Liver (tissue), 9 donors: ENCODE measurements around the gene PANX1. TPM values are rescaled to one million over a fixed set of nuclear protein-coding genes. Genes with fewer than 3 reads are reported as not detected.

Experiments used
- DNase-seq: peaks from one replicate; pipeline ENCODE4 v3.0.0-alpha.2; 2017; ENCODE audit warnings: low spot score
- H3K27ac ChIP-seq, 2 donors: one replicate each; pipeline ENCODE4 v1.7.0; 2013; ENCODE audit warnings: inconsistent platforms in 2 of 2, low read length in 2 of 2, control low read depth in 1 of 2, low read depth in 1 of 2, mild to moderate bottlenecking in 1 of 2
- H3K27me3 ChIP-seq, 4 donors: one replicate each; pipeline versions ENCODE4 v1.6.1 to v1.7.0; 2013; ENCODE audit warnings: low read length in 3 of 4, inconsistent platforms in 1 of 4, mild to moderate bottlenecking in 1 of 4, moderate library complexity in 1 of 4; ENCODE audit not compliant: control insufficient read depth in 4 of 4, insufficient read depth in 4 of 4
- H3K36me3 ChIP-seq, 4 donors: one replicate each; pipeline versions ENCODE4 v1.6.1 to v1.7.0; 2013; ENCODE audit warnings: low read length in 3 of 4, mild to moderate bottlenecking in 3 of 4, low read depth in 1 of 4, moderate library complexity in 1 of 4; ENCODE audit not compliant: control insufficient read depth in 4 of 4, insufficient read depth in 3 of 4
- H3K4me1 ChIP-seq, 4 donors: one replicate each; pipeline versions ENCODE4 v1.6.1 to v1.7.0; 2013; ENCODE audit warnings: low read length in 3 of 4, mild to moderate bottlenecking in 3 of 4, moderate library complexity in 1 of 4; ENCODE audit not compliant: control insufficient read depth in 4 of 4, insufficient read depth in 4 of 4
- H3K4me3 ChIP-seq, 3 donors: one replicate each; pipeline versions ENCODE4 v1.6.1 to v1.7.0; 2013; ENCODE audit warnings: low read length in 3 of 3, control low read depth in 1 of 3, low read depth in 1 of 3, mild to moderate bottlenecking in 1 of 3
- H3K9ac ChIP-seq, 2 donors: one replicate each; pipeline ENCODE4 v1.7.0; 2013; ENCODE audit warnings: low read length in 2 of 2, mild to moderate bottlenecking in 2 of 2, moderate library complexity in 2 of 2, control low read depth in 1 of 2, low read depth in 1 of 2
- H3K9me3 ChIP-seq, 4 donors: one replicate each; pipeline versions ENCODE4 v1.6.1 to v1.7.0; 2013; ENCODE audit warnings: low read length in 3 of 4; ENCODE audit not compliant: control insufficient read depth in 4 of 4
- ATF3 ChIP-seq: IDR thresholded peaks from 2 replicates; pipeline ENCODE4 v1.6.1; 2016; ENCODE audit warnings: antibody characterized with exemption
- EGR1 ChIP-seq, 2 donors: IDR thresholded peaks; 2 replicates each; pipeline ENCODE4 v1.6.1; 2016 to 2018; ENCODE audit warnings: antibody characterized with exemption in 2 of 2, low read depth in 2 of 2
- FOXA1 ChIP-seq: IDR thresholded peaks from 2 replicates; pipeline ENCODE4 v1.6.1; 2016; ENCODE audit warnings: antibody characterized with exemption
- FOXA2 ChIP-seq: IDR thresholded peaks from 2 replicates; pipeline ENCODE4 v1.6.1; 2016; ENCODE audit warnings: antibody characterized with exemption
- HNF4A ChIP-seq, 2 donors: conservative IDR thresholded peaks; 2 replicates each; pipeline ENCODE4 v1.6.1; 2016; ENCODE audit warnings: antibody characterized with exemption in 2 of 2, mild to moderate bottlenecking in 2 of 2
- HNF4G ChIP-seq: IDR thresholded peaks from 2 replicates; pipeline ENCODE4 v1.6.1; 2016; ENCODE audit warnings: antibody characterized with exemption
- JUND ChIP-seq, 2 donors: IDR thresholded peaks; 2 replicates each; pipeline ENCODE4 v1.6.1; 2016; ENCODE audit warnings: antibody characterized with exemption in 2 of 2
- NR2F2 ChIP-seq: IDR thresholded peaks from 2 replicates; pipeline ENCODE4 v1.6.1; 2016; ENCODE audit warnings: antibody characterized with exemption
- RAD21 ChIP-seq, 2 donors: IDR thresholded peaks; 2 replicates each; pipeline ENCODE4 v1.6.1; 2016; ENCODE audit warnings: antibody characterized with exemption in 2 of 2, mild to moderate bottlenecking in 2 of 2
- RXRA ChIP-seq, 2 donors: IDR thresholded peaks; 2 replicates each; pipeline ENCODE4 v1.6.1; 2017 to 2018; ENCODE audit warnings: antibody characterized with exemption in 2 of 2, mild to moderate bottlenecking in 1 of 2
- SP1 ChIP-seq: IDR thresholded peaks from 2 replicates; pipeline ENCODE4 v1.6.1; 2018; ENCODE audit warnings: antibody characterized with exemption, mild to moderate bottlenecking
- TAF1 ChIP-seq: conservative IDR thresholded peaks from 2 replicates; pipeline ENCODE4 v1.6.1; 2016; ENCODE audit warnings: antibody characterized with exemption, mild to moderate bottlenecking
- YY1 ChIP-seq: IDR thresholded peaks from 2 replicates; pipeline ENCODE4 v1.6.1; 2016; ENCODE audit warnings: antibody characterized with exemption, mild to moderate bottlenecking
- ZBTB33 ChIP-seq: IDR thresholded peaks from 2 replicates; pipeline ENCODE4 v1.6.1; 2016; ENCODE audit warnings: antibody characterized with exemption
- WGBS: extraction: QIAGEN DNeasy Blood & Tissue Kit; methylation state at CpG from one replicate; pipeline ENCODE4 v1.1.7; 2013; 5-methylcytosine and 5-hydroxymethylcytosine counted together
- polyA plus RNA-seq, 2 donors: library from polyadenylated mRNA; stranded (reverse) in 1 of 2; unstranded in 1 of 2; fragments of 200-250 nt in 1 of 2; fragments of >200 nt in 1 of 2; fragmentation: Nextera tagmentation in 1 of 2; extraction: Ambion mirVana in 1 of 2; gene quantifications; one replicate each; pipeline versions ENCODE4 v1.2.1 to v1.2.3, GENCODE V29; 2013 to 2015
- total RNA-seq, 2 donors: library from RNA; depleted of rRNA; stranded (reverse); fragments of >200 nt; gene quantifications; one replicate each; pipeline ENCODE4 v1.2.3, GENCODE V29; 2014
- TF ChIP-seq, protein P1 (sequence below): IDR thresholded peaks from 2 replicates; pipeline ENCODE4 v1.6.1; 2016; ENCODE audit warnings: antibody characterized with exemption
- TF ChIP-seq, protein P2 (sequence below): fragments of 150-350 bp; IDR thresholded peaks from 2 replicates; pipeline ENCODE4 v1.5.1; 2017; ENCODE audit warnings: improper control_type of control experiment, low read depth, low read length; ENCODE audit not compliant: missing input control
- TF ChIP-seq, protein P3 (sequence below): IDR thresholded peaks from 2 replicates; pipeline ENCODE4 v1.6.1; 2016; ENCODE audit warnings: antibody characterized with exemption, mild to moderate bottlenecking
- donor health status: healthy.
- donor health status: healthy.
- donor health status: healthy.
- donor health status: healthy.
- donor health status: healthy.

Gene PANX1
- total and polyA plus RNA-seq, 4 donors, result 6.4 to 14.1 (median 8.4) TPM

- no peaks in the 10 kb centered on the region for H3K27me3 ChIP-seq
- H3K9ac ChIP-seq, result no peak overlapping the region
- H3K4me1 ChIP-seq, result peaks cover 4 to 25% (median 14%) of the 10 kb centered on the region in 4 donors
- H3K4me3 ChIP-seq, result no peak overlapping the region
- WGBS, result 95% methylated on average over 8 of the region's 8 CpGs
- no peaks in the 10 kb centered on the region for H3K9me3 ChIP-seq
- no peaks in the 10 kb centered on the region for H3K36me3 ChIP-seq
- no peak for DNase-seq
- H3K27ac ChIP-seq, result no peak overlapping the region
- no peak for TF ChIP-seq FOXA1
- TF ChIP-seq, protein P1, sequence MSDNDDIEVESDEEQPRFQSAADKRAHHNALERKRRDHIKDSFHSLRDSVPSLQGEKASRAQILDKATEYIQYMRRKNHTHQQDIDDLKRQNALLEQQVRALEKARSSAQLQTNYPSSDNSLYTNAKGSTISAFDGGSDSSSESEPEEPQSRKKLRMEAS, result no peak
- TF ChIP-seq, protein P2, sequence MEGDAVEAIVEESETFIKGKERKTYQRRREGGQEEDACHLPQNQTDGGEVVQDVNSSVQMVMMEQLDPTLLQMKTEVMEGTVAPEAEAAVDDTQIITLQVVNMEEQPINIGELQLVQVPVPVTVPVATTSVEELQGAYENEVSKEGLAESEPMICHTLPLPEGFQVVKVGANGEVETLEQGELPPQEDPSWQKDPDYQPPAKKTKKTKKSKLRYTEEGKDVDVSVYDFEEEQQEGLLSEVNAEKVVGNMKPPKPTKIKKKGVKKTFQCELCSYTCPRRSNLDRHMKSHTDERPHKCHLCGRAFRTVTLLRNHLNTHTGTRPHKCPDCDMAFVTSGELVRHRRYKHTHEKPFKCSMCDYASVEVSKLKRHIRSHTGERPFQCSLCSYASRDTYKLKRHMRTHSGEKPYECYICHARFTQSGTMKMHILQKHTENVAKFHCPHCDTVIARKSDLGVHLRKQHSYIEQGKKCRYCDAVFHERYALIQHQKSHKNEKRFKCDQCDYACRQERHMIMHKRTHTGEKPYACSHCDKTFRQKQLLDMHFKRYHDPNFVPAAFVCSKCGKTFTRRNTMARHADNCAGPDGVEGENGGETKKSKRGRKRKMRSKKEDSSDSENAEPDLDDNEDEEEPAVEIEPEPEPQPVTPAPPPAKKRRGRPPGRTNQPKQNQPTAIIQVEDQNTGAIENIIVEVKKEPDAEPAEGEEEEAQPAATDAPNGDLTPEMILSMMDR, result no peak
- TF ChIP-seq YY1, result no peak
- no peak for TF ChIP-seq NR2F2
- no peak for TF ChIP-seq JUND (IDR thresholded peaks at IDR 0.05)
- no peak for TF ChIP-seq FOXA2
- no peak for TF ChIP-seq TAF1
- no peak for TF ChIP-seq EGR1 (IDR thresholded peaks at IDR 0.05; ENCODE audit: low read depth in 2 of 2)
- TF ChIP-seq, protein P3, sequence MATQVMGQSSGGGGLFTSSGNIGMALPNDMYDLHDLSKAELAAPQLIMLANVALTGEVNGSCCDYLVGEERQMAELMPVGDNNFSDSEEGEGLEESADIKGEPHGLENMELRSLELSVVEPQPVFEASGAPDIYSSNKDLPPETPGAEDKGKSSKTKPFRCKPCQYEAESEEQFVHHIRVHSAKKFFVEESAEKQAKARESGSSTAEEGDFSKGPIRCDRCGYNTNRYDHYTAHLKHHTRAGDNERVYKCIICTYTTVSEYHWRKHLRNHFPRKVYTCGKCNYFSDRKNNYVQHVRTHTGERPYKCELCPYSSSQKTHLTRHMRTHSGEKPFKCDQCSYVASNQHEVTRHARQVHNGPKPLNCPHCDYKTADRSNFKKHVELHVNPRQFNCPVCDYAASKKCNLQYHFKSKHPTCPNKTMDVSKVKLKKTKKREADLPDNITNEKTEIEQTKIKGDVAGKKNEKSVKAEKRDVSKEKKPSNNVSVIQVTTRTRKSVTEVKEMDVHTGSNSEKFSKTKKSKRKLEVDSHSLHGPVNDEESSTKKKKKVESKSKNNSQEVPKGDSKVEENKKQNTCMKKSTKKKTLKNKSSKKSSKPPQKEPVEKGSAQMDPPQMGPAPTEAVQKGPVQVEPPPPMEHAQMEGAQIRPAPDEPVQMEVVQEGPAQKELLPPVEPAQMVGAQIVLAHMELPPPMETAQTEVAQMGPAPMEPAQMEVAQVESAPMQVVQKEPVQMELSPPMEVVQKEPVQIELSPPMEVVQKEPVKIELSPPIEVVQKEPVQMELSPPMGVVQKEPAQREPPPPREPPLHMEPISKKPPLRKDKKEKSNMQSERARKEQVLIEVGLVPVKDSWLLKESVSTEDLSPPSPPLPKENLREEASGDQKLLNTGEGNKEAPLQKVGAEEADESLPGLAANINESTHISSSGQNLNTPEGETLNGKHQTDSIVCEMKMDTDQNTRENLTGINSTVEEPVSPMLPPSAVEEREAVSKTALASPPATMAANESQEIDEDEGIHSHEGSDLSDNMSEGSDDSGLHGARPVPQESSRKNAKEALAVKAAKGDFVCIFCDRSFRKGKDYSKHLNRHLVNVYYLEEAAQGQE, result no peak
- no peak for TF ChIP-seq SP1
Observed at GRCh38 chr11:94125407-94126115, 3.1 kb upstream of the PANX1 start.

DNA sequence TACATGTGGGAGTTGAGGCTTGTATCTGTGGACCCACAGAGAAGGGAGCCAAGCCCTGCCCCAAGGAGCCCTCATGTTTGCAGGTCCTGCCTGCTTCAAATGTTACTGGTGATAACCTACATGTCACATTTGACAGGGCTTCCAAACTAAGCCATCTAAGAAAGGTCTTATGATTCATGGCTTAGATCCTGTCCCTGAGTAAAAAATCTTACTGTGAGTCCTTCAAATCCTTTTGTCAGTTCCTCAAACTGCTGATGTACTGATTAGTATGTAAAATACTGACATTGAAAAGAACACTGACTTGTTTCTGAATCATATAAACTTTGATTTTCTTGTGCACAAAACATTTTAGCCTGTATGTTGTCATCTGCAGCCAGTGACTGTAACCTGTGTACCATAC, 1.0 kb upstream of the PANX1 start:
- no peak overlapping the region for H3K4me3 ChIP-seq
- H3K4me1 ChIP-seq, result peaks cover 14 to 45% (median 30%) of the 10 kb centered on the region in 4 donors
- H3K9ac ChIP-seq, result no peak overlapping the region
- H3K9me3 ChIP-seq, result no peaks in the 10 kb centered on the region
- no peaks in the 10 kb centered on the region for H3K27me3 ChIP-seq
- H3K36me3 ChIP-seq, result no peaks in the 10 kb centered on the region
- no peak overlapping the region for H3K27ac ChIP-seq
- DNase-seq, result no peak
- TF ChIP-seq ATF3 (no peak), NR2F2 (no peak), JUND (IDR thresholded peaks at IDR 0.05) (no peak), SP1 (no peak), FOXA2 (no peak), RXRA (IDR thresholded peaks at IDR 0.05) (no peak), ZBTB33 (no peak), RAD21 (IDR thresholded peaks at IDR 0.05) (no peak), EGR1 (IDR thresholded peaks at IDR 0.05; ENCODE audit: low read depth in 2 of 2) (no peak), HNF4A (conservative IDR thresholded peaks at IDR 0.05) (no peak), YY1 (no peak), HNF4G (no peak)
- TF ChIP-seq, protein P1, result no peak
- TF ChIP-seq, protein P3, result no peak
- TF ChIP-seq, protein P2, result no peak
